GM12878 (cell line): ENCODE data around the gene COMMD10. TPM values are rescaled to one million over a fixed set of nuclear protein-coding genes. Genes with fewer than 3 reads are reported as not detected.

Source experiments
- ATAC-seq: fragments of 200-7000 bp; cut with Tn5 transposase; 3 replicates; pipeline ENCODE4 v1.9.1; 2020; ENCODE audit warnings: mild to moderate bottlenecking, moderate library complexity
- BruUV-seq: library from RNA; stranded (reverse); fragments of 400-500 nt; replicated peaks from 2 replicates; lab custom pipeline; 2021; lab: Mats Ljungman, UMichigan
- CTCF ChIA-PET: fragments of 300-600 bp; sonication (Branson Sonifier 250); formaldehyde crosslinking; extraction: SDS; loops from one replicate; lab custom pipeline; 2021; ENCODE audit warnings: inconsistent platforms; lab: Yijun Ruan, JAX
- POLR2A ChIA-PET: fragments of 350-600 bp; formaldehyde crosslinking; extraction: SDS; loops from one replicate; lab custom pipeline; 2021; ENCODE audit warnings: inconsistent platforms; lab: Charles Lee
- RAD21 ChIA-PET: fragments of 300-600 bp; sonication (Branson Sonifier 250); formaldehyde crosslinking; loops from one replicate; lab custom pipeline; 2023; ENCODE audit warnings: antibody characterized with exemption; ENCODE audit not compliant: unreplicated experiment; lab: Charles Lee
- SMC1A ChIA-PET: fragments of 300-600 bp; sonication (Branson Sonifier 250); formaldehyde crosslinking; loops from one replicate; lab custom pipeline; 2023; ENCODE audit not compliant: unreplicated experiment, uncharacterized antibody; lab: Charles Lee
- DNase-seq: peaks from one replicate; pipeline ENCODE4 v3.0.0-alpha.2; 2011; ENCODE audit warnings: low read depth, low spot score
- FAIRE-seq: peaks from 3 replicates; lab custom pipeline; 2011; peaks lifted over from hg19 to GRCh38; lab: Jason Lieb, UNC
- H2AFZ ChIP-seq: 2 replicates; pipeline ENCODE4 v1.6.0; 2011; ENCODE audit warnings: low read depth, low read length, control low read depth; ENCODE audit not compliant: control insufficient read depth
- H3K27ac ChIP-seq: 2 replicates; pipeline ENCODE4 v1.5.1; 2011; ENCODE audit warnings: control low read depth; ENCODE audit not compliant: control insufficient read depth, insufficient read depth
- H3K27me3 ChIP-seq, 2 experiments: replicated peaks in 1 of 2; 2 replicates each; pipeline versions ENCODE4 v1.6.0 to v1.6.1; 2011; ENCODE audit warnings: low read length in 1 of 2; ENCODE audit not compliant: control insufficient read depth in 2 of 2, insufficient read depth in 2 of 2
- H3K36me3 ChIP-seq, 2 experiments: 2 replicates each; pipeline ENCODE4 v1.5.1; 2011; ENCODE audit warnings: low read length in 1 of 2; ENCODE audit not compliant: control insufficient read depth in 2 of 2, insufficient read depth in 2 of 2
- H3K4me1 ChIP-seq: 2 replicates; pipeline ENCODE4 v1.6.1; 2011; ENCODE audit warnings: mild to moderate bottlenecking, low read length, moderate library complexity, mixed read lengths; ENCODE audit not compliant: control insufficient read depth, insufficient read depth
- H3K4me2 ChIP-seq: 2 replicates; pipeline ENCODE4 v1.6.0; 2011; ENCODE audit warnings: control low read depth; ENCODE audit not compliant: control insufficient read depth, insufficient read depth
- H3K4me3 ChIP-seq: fragments of 200-600 bp; sonication (generic); 2 replicates; pipeline ENCODE4 v1.5.1; 2016
- H3K79me2 ChIP-seq: 2 replicates; pipeline ENCODE4 v1.6.0; 2011; ENCODE audit warnings: low read length; ENCODE audit not compliant: control insufficient read depth, insufficient read depth
- H3K9ac ChIP-seq: 2 replicates; pipeline ENCODE4 v1.8.0; 2011; ENCODE audit warnings: low read length, control low read depth, mixed read lengths; ENCODE audit not compliant: control insufficient read depth, insufficient read depth
- H3K9me3 ChIP-seq: replicated peaks from 3 replicates; pipeline ENCODE4 v1.5.1; 2011; ENCODE audit warnings: mild to moderate bottlenecking, low read length; ENCODE audit not compliant: control insufficient read depth, insufficient read depth
- H4K20me1 ChIP-seq: 2 replicates; pipeline ENCODE4 v1.6.0; 2011; ENCODE audit not compliant: control insufficient read depth, insufficient read depth
- EED ChIP-seq: sonication (generic); IDR thresholded peaks from 2 replicates; pipeline ENCODE4 v1.6.1; 2016; ENCODE audit warnings: antibody characterized with exemption, low read depth
- HCFC1 ChIP-seq: fragments of 150-350 bp; IDR thresholded peaks from 2 replicates; pipeline ENCODE4 v1.6.1; 2014; ENCODE audit warnings: low read length
- HDAC6 ChIP-seq: fragments of 200-600 bp; sonication (generic); IDR thresholded peaks from one replicate; pipeline ENCODE4 v1.8.0; 2017; ENCODE audit warnings: antibody characterized with exemption; ENCODE audit not compliant: unreplicated experiment
- JUND ChIP-seq: IDR thresholded peaks from 2 replicates; pipeline ENCODE4 v1.6.1; 2012; ENCODE audit warnings: low read depth, mild to moderate bottlenecking, low read length, improper control_type of control experiment, moderate library complexity
- KAT2A ChIP-seq: conservative IDR thresholded peaks from 2 replicates; pipeline ENCODE4 v1.6.1; 2011; ENCODE audit warnings: low read depth, low read length; ENCODE audit not compliant: control insufficient read depth
- PML ChIP-seq: IDR thresholded peaks from 2 replicates; pipeline ENCODE4 v1.6.1; 2012; ENCODE audit warnings: low read length, inconsistent platforms
- SIX5 ChIP-seq: IDR thresholded peaks from 2 replicates; pipeline ENCODE4 v1.6.1; 2011; ENCODE audit warnings: mild to moderate bottlenecking, low read depth, low read length, moderate library complexity; ENCODE audit not compliant: severe bottlenecking
- STAT1 ChIP-seq: fragments of 450-650 bp; conservative IDR thresholded peaks from 2 replicates; pipeline ENCODE4 v1.6.1; 2014; ENCODE audit warnings: antibody characterized with exemption, mild to moderate bottlenecking
- SUPT20H ChIP-seq: IDR thresholded peaks from 2 replicates; pipeline ENCODE4 v1.6.1; 2011; ENCODE audit warnings: low read depth, mild to moderate bottlenecking, low read length, moderate library complexity, borderline replicate concordance; ENCODE audit not compliant: control insufficient read depth
- YBX1 ChIP-seq: fragments of 450-650 bp; IDR thresholded peaks from 2 replicates; pipeline ENCODE4 v1.6.1; 2016; ENCODE audit warnings: antibody characterized with exemption
- WGBS: methylation state at CpG from one replicate; pipeline ENCODE4 v1.1.6; 2016; ENCODE audit warnings: low lambda C conversion rate; ENCODE audit not compliant: insufficient replicate concordance, insufficient coverage; ENCODE audit errors: missing lambda C conversion rate; 5-methylcytosine and 5-hydroxymethylcytosine counted together
- in situ Hi-C: fragments of 300-500 bp; cut with MboI; formaldehyde crosslinking; loops from 9 replicates; pipeline ENCODE4 v1.14.3; 2018; ENCODE audit warnings: mixed read lengths
- intact Hi-C: fragments of 100-400 bp; cut with micrococcal nuclease; formaldehyde crosslinking; loops from one replicate; pipeline ENCODE4 v1.14.2; 2022; ENCODE audit not compliant: unreplicated experiment
- polyA plus RNA-seq, 11 experiments: library from polyadenylated mRNA; depleted of rRNA in 4 of 11; unstranded in 6 of 11; stranded (reverse) in 5 of 11; fragments of >200 nt; fragmentation: Nextera tagmentation in 4 of 11; fragmentation: Illumina TruSeq in 1 of 11; extraction: Ambion mirVana in 4 of 11; extraction: Trizol in 1 of 11; gene quantifications; 1 replicate in 1 of 11; 2 replicates in 10 of 11; pipeline versions ENCODE4 v1.2.1 to v1.2.3, GENCODE V29; 2011 to 2016; ENCODE audit warnings: inconsistent platforms in 2 of 11, missing spikeins in 2 of 11, low read depth in 1 of 11
- total RNA-seq, 4 experiments: library from RNA; depleted of rRNA in 3 of 4; stranded (reverse); fragments of >200 nt in 3 of 4; fragmentation: Illumina TruSeq in 1 of 4; extraction: Trizol in 1 of 4; gene quantifications; 2 replicates each; pipeline versions ENCODE4 v1.2.1 to v1.2.3, GENCODE V29; 2013 to 2021
- TF ChIP-seq, protein P1 (sequence below): fragments of 450-650 bp; IDR thresholded peaks from 2 replicates; pipeline ENCODE4 v1.6.1; 2014; ENCODE audit warnings: mild to moderate bottlenecking
- TF ChIP-seq, protein P2 (sequence below): IDR thresholded peaks from 2 replicates; pipeline ENCODE4 v1.6.1; 2011; ENCODE audit warnings: borderline replicate concordance, low read depth, mild to moderate bottlenecking, moderate library complexity, low read length; ENCODE audit not compliant: insufficient read depth, poor library complexity, severe bottlenecking

The COMMD10 gene
- total and polyA plus RNA-seq, 10 of the 15 experiments (the other 5 are each of a cell fraction or from before 2014, with no cell fraction given): 19.6 to 98.7 (median 28.0) TPM

DNA sequence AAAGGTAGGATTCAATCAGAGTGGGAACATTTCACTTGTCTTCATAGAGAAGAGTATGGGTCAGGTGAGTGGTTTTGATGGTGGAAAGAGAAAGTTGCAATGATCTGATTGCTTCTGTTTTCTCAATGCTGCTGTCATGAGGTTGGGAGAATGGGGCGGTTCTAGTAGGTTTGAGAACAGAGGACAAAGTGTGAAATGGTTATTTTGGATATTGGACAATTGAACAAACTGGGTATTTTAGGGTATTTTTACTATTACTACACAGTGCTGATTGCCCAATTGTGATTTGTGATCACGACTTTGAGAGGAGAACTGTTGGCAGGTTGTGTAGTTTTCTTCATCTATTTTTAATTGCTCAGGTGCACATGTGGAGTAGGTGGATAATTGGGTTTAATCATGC is 60.2 kb downstream of the COMMD10 start (continued):
- TF ChIP-seq HCFC1: no peak
- TF ChIP-seq KAT2A: no peak
- no peak for TF ChIP-seq SUPT20H
- TF ChIP-seq, protein P1, sequence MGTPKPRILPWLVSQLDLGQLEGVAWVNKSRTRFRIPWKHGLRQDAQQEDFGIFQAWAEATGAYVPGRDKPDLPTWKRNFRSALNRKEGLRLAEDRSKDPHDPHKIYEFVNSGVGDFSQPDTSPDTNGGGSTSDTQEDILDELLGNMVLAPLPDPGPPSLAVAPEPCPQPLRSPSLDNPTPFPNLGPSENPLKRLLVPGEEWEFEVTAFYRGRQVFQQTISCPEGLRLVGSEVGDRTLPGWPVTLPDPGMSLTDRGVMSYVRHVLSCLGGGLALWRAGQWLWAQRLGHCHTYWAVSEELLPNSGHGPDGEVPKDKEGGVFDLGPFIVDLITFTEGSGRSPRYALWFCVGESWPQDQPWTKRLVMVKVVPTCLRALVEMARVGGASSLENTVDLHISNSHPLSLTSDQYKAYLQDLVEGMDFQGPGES: no peak
- TF ChIP-seq HDAC6: no peak
- TF ChIP-seq STAT1: no peak
- TF ChIP-seq PML: no peak
- TF ChIP-seq YBX1: no peak

DNA sequence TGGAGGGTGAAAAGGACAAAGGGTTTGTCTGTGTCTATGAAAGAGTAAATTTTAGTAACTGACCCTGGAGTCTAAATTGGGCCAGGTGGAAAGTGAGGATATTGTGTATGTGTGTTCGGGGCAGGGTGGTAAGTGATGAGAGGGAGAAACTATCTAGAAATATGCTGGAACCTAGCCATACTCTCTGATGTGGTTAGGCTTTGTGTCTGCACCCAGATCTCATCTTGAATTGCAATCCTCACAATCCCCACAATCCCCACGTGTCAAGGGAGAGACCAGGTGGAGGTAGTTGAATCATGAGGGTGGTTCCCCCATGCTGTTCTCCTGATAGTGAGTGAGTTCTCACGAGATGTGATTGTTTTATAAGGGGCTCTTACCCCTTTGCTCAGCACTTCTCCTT is 60.6 kb downstream of the COMMD10 start:
- no peak for DNase-seq
- in situ Hi-C loops: loop anchor here (25.0 kb wide), 1 partner anchor 417 kb away; the partner anchor contains the start of gene SEMA6A
- no peak for TF ChIP-seq EED
- TF ChIP-seq JUND: no peak
- TF ChIP-seq SIX5: no peak
- TF ChIP-seq, protein P2, sequence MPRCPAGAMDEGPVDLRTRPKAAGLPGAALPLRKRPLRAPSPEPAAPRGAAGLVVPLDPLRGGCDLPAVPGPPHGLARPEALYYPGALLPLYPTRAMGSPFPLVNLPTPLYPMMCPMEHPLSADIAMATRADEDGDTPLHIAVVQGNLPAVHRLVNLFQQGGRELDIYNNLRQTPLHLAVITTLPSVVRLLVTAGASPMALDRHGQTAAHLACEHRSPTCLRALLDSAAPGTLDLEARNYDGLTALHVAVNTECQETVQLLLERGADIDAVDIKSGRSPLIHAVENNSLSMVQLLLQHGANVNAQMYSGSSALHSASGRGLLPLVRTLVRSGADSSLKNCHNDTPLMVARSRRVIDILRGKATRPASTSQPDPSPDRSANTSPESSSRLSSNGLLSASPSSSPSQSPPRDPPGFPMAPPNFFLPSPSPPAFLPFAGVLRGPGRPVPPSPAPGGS: no peak
- no peak for FAIRE-seq
- H4K20me1 ChIP-seq: no peaks in the 10 kb centered on the region
- H3K27me3 ChIP-seq: no peaks in the 10 kb centered on the region
- ATAC-seq: peak; percentile 20
- no peaks in the 10 kb centered on the region for H3K36me3 ChIP-seq
- H3K9ac ChIP-seq: no peak overlapping the region
- H3K4me3 ChIP-seq: no peak overlapping the region
- H3K4me2 ChIP-seq: no peak overlapping the region
- SMC1A ChIA-PET: interaction anchor here (1.5 to 2.5 kb wide), 3 partner anchors 8 to 128 kb away, joined by 3 to 14 read pairs (median 8); no protein-coding TSS in a partner anchor
- CTCF ChIA-PET: interaction anchor here (2.5 kb wide), 1 partner anchor 8 kb away, joined by 13 read pairs; no protein-coding TSS in a partner anchor
- H3K4me1 ChIP-seq: no peaks in the 10 kb centered on the region
- POLR2A ChIA-PET: no interaction called here
- H3K79me2 ChIP-seq: no peaks in the 10 kb centered on the region
- no peak overlapping the region for H2AFZ ChIP-seq
- no TSS peak for BruUV-seq
- RAD21 ChIA-PET: no interaction called here
- no peaks in the 10 kb centered on the region for H3K9me3 ChIP-seq
- intact Hi-C loops: no loop called here
- 77% methylated on average over 3 of the region's 3 CpGs for WGBS
- no peak overlapping the region for H3K27ac ChIP-seq
